Cardiac muscle cell (in vitro differentiated cells and primary cell): ENCODE measurements around the gene MGLL. TPM values are rescaled to one million over a fixed set of nuclear protein-coding genes. Genes with fewer than 3 reads are reported as not detected.
A peak's percentile ranks its signal among the peaks of the same experiment; 100 is the strongest.

Source experiments
- DNase-seq, 2 donors: peaks; one replicate each; pipeline versions ENCODE4 v3.0.0 to v3.0.0-alpha.2; 2010 to 2017; ENCODE audit warnings: low read depth in 1 of 2, low spot score in 1 of 2
- H3K27ac ChIP-seq: fragments of 200-600 bp; sonication (generic); 2 replicates; pipeline ENCODE4 v1.5.1; 2016
- H3K27me3 ChIP-seq: fragments of 200-600 bp; sonication (generic); 2 replicates; pipeline ENCODE4 v1.6.0; 2016; ENCODE audit warnings: control low read depth
- H3K36me3 ChIP-seq: fragments of 200-600 bp; sonication (generic); 2 replicates; pipeline ENCODE4 v1.5.1; 2016; ENCODE audit warnings: control low read depth
- H3K4me1 ChIP-seq: fragments of 200-600 bp; sonication (generic); 2 replicates; pipeline ENCODE4 v1.8.1; 2017; ENCODE audit warnings: low read depth, mild to moderate bottlenecking, mixed run types
- H3K4me3 ChIP-seq: fragments of 200-600 bp; sonication (generic); 2 replicates; pipeline ENCODE4 v1.5.1; 2016; ENCODE audit warnings: mild to moderate bottlenecking
- H3K9me3 ChIP-seq: fragments of 200-600 bp; sonication (generic); 2 replicates; pipeline ENCODE4 v1.5.1; 2017; ENCODE audit warnings: low read depth, mild to moderate bottlenecking, control low read depth
- polyA plus RNA-seq: library from polyadenylated mRNA; unstranded; fragments of >200 nt; fragmentation: Nextera tagmentation; extraction: Ambion mirVana; gene quantifications from 2 replicates; pipeline ENCODE4 v1.2.1, GENCODE V29; 2016
- total RNA-seq: library from RNA; depleted of rRNA; stranded (reverse); fragments of >200 nt; gene quantifications from 2 replicates; pipeline ENCODE4 v1.2.3, GENCODE V29; 2016
- TF ChIP-seq, protein P1 (sequence below): IDR thresholded peaks from 2 replicates; pipeline ENCODE4 v1.5.1; 2012; ENCODE audit warnings: low read depth, mild to moderate bottlenecking, low read length

MGLL gene
- total and polyA plus RNA-seq, 2 experiments from 2014 or later: 1.0 TPM

DNA sequence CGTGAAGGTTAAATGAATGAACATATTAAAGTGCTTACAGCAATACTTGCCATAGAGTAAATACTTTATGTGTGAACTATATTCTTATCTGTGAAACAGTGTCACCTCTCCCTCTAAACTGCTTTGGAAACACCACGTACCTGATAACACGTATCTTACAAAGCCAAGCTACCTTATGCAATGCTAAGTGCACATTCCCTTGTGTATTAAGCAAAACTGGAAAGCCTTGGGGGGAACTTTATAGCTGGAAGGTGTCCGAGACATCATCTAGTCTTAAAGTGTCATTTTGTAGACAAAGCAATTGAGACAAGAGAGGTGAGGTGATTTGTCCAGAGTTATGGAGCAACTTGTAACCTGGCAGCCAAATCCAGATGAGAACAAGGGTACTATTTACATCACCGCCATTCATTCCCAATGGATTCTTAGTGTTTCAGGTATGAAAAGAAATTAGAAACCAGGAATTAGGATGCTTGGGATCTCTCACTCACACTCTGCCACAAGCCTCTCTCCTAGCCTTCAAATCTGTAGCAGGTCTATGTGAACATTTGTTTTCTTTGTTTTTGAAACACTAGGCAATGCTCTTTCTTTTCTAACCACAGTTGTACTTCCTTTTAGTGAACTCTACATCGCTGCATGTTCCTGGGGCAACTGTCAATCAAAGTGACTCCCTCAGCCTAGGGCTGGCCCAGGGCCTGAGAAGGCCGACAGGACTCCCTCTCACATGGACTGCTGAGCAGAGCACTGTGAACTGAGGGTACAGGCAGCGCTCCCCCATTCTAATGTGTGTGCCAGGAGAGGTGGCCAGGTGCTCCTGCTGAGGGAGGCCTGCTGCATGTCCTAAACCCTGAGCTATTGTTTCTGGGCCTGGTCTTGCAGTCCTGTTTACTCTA is 13.9 kb upstream of the MGLL start:
- Histone ChIP-seq H3K27me3 (no peaks in the 10 kb centered on the region), H3K27ac (no peak overlapping the region), H3K4me1 (peaks cover 4% of the 10 kb centered on the region), H3K9me3 (no peaks in the 10 kb centered on the region), H3K4me3 (no peak overlapping the region), H3K36me3 (no peaks in the 10 kb centered on the region)
- TF ChIP-seq, protein P1, sequence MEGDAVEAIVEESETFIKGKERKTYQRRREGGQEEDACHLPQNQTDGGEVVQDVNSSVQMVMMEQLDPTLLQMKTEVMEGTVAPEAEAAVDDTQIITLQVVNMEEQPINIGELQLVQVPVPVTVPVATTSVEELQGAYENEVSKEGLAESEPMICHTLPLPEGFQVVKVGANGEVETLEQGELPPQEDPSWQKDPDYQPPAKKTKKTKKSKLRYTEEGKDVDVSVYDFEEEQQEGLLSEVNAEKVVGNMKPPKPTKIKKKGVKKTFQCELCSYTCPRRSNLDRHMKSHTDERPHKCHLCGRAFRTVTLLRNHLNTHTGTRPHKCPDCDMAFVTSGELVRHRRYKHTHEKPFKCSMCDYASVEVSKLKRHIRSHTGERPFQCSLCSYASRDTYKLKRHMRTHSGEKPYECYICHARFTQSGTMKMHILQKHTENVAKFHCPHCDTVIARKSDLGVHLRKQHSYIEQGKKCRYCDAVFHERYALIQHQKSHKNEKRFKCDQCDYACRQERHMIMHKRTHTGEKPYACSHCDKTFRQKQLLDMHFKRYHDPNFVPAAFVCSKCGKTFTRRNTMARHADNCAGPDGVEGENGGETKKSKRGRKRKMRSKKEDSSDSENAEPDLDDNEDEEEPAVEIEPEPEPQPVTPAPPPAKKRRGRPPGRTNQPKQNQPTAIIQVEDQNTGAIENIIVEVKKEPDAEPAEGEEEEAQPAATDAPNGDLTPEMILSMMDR: no peak
- no peak for DNase-seq

DNA sequence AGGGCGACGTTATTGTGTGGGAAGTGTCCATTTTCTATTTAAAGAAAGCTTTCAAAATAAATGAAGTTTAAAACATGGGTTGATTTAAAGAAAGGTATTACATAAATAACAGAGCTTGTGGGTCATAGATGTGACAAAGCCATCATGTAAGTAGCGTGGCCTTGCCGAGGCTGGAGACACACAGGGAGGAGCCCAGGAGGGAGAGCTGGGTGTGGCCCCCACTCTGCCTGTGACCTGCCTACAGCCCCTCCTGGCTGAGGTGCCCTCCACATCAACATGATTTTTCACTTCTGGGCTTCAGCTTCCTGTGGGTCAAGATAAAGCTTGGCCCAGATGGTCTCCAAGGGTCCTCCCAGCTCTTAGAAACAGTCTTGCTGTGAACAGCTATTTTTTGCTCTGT is 12.5 kb upstream of the MGLL start:
- Histone ChIP-seq H3K9me3 (no peaks in the 10 kb centered on the region), H3K27ac (no peak overlapping the region), H3K4me3 (no peak overlapping the region), H3K4me1 (peaks cover 4% of the 10 kb centered on the region), H3K36me3 (no peaks in the 10 kb centered on the region), H3K27me3 (no peaks in the 10 kb centered on the region)
- DNase-seq: no peak
- TF ChIP-seq, protein P1: no peak

DNA sequence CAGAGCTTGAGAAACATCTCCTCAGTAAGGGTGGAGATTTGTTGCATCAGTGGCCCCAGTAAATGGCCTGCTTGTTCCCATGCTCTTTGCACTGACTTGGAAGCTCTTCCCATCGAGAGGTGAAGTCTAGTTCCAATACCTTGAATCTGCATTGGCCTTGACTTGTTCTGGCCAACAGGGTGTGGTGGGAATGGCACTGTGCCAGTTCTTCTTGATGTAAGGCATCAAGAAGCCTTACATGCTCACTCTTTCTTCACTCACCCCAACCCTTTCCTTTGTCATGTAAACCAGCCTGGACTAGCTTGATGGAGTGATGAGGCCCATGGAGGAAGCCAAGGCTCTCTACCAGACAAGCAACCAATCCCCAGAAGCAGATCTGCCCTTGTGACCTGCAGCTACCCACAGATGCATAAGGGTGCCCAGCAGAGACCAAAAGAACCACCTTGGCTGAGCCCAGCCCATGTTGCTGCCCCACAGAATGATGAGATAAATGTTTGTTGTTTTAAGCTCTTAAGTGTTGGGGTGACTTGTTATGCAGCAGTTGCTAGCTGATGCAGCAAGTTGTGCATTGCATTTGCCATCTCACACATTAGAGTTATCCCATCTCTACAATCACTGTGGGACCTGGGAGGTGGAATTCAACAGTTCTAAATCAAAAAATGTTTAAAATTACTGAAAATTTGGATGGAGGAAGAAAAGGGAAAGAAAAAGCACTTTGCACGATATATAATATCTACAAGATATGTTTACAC is 11.1 kb upstream of the MGLL start:
- Histone ChIP-seq H3K9me3 (no peaks in the 10 kb centered on the region), H3K36me3 (no peaks in the 10 kb centered on the region), H3K4me3 (no peak overlapping the region), H3K27me3 (no peaks in the 10 kb centered on the region), H3K4me1 (peaks cover 4% of the 10 kb centered on the region), H3K27ac (no peak overlapping the region)
- DNase-seq: no peak
- TF ChIP-seq, protein P1: no peak

DNA sequence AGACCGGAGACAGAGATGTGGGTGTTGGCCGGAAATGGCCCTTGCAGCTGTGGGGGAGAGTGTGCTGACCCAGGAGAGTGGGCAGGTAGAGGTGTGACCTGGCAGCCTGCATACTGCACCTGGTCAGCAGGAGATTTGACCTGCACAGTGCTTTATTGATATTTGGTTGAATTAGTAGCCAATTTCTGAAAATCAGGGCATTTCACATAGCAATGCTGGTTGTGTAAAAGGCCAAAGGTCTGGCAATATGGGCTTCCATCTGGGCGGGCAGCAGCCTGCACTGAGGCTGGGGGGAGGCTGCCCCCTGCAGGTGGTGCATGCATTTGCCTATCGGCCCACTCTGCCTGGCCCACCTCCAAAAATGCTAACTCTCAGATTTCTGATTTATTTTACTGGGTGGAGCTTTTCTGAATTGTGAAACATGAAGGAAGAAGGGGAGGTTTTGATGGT is 9.4 kb upstream of the MGLL start:
- TF ChIP-seq, protein P1: peak; percentile 67
- peaks cover 4% of the 10 kb centered on the region for H3K4me1 ChIP-seq
- H3K27me3 ChIP-seq: no peaks in the 10 kb centered on the region
- no peak overlapping the region for H3K4me3 ChIP-seq
- no peaks in the 10 kb centered on the region for H3K36me3 ChIP-seq
- DNase-seq: peak; percentile 63 to 69
- no peaks in the 10 kb centered on the region for H3K9me3 ChIP-seq
- no peak overlapping the region for H3K27ac ChIP-seq

DNA sequence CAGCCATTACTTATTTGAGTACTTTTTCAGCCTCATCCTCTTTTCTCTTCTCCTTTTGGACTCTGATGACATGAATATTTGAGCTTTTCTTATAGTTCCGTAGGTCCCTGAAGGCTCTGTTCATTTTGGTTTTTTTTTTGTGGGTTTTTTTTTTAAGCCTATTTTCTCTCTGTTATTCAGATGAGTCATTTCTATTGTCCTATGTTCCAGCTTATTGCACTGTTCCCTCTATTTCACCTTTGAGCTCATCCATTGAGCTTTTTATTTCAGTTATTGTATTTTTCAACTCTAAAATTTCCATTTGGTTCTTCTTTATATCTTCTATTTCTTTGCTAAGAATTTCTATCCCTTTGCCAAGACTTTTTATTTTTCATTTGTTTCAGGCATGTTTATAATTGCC is 7.2 kb upstream of the MGLL start:
- peaks cover 12% of the 10 kb centered on the region for H3K27me3 ChIP-seq
- TF ChIP-seq, protein P1: no peak

More for the DNA sequence above, 7.2 kb upstream of the MGLL start:
- no peak overlapping the region for H3K4me3 ChIP-seq
- no peak overlapping the region for H3K27ac ChIP-seq
- no peaks in the 10 kb centered on the region for H3K9me3 ChIP-seq
- no peak for DNase-seq
- H3K36me3 ChIP-seq: no peaks in the 10 kb centered on the region
- H3K4me1 ChIP-seq: no peaks in the 10 kb centered on the region
